Measurements from ENCODE around the gene BCL3. TPM values are rescaled to one million over a fixed set of nuclear protein-coding genes. Genes with fewer than 3 reads are reported as not detected.

Gene BCL3
- total and polyA plus RNA-seq, 10 of the 15 experiments (the other 5 are each of a cell fraction or from before 2014, with no cell fraction given), result 0.55 to 22.7 (median 3.6) TPM

- intact Hi-C loops (cut with micrococcal nuclease; ENCODE audit: unreplicated experiment) (no loop called here), in situ Hi-C loops (cut with MboI) (no loop called here)
- no TSS peak for BruUV-seq (replicated peaks)
- no peaks in the 10 kb centered on the region for H4K20me1 ChIP-seq (ENCODE audit: control insufficient read depth, insufficient read depth)
- ChIA-PET CTCF (interaction anchor here (3.7 kb wide), 1 partner anchor 85 kb away, joined by 16 read pairs; no protein-coding TSS in a partner anchor), RAD21 (ENCODE audit: unreplicated experiment) (interaction anchor here (1.6 kb wide), 1 partner anchor 119 kb away, joined by 5 read pairs; no protein-coding TSS in a partner anchor), SMC1A (ENCODE audit: uncharacterized antibody, unreplicated experiment) (interaction anchor here (1.3 kb wide), 1 partner anchor 118 kb away, joined by 4 read pairs; no protein-coding TSS in a partner anchor), POLR2A (no interaction called here)
- H3K27ac ChIP-seq (ENCODE audit: control insufficient read depth, insufficient read depth), result no peak within 1 kb of the TSS
- H3K4me2 ChIP-seq (ENCODE audit: control insufficient read depth, insufficient read depth), result no peak within 1 kb of the TSS
- WGBS (ENCODE audit: insufficient coverage, insufficient replicate concordance, low lambda C conversion rate, missing lambda C conversion rate), result 7% methylated on average over 43 of the region's 59 CpGs
- no peaks in the 10 kb centered on the region for H3K9me3 ChIP-seq (replicated peaks; ENCODE audit: control insufficient read depth, insufficient read depth, low read length)
- H3K79me2 ChIP-seq (ENCODE audit: control insufficient read depth, insufficient read depth, low read length), result no peaks in the 10 kb centered on the region
- no peak within 1 kb of the TSS for H2AFZ ChIP-seq (ENCODE audit: control insufficient read depth, low read depth, low read length)
- TF ChIP-seq SMC3 (IDR thresholded peaks at IDR 0.05; ENCODE audit: borderline replicate concordance, low read length), result no peak
- no peak for TF ChIP-seq E2F4 (IDR thresholded peaks at IDR 0.05; ENCODE audit: low read depth, low read length)
- TF ChIP-seq SMAD1 (IDR thresholded peaks at IDR 0.05; ENCODE audit: low read depth, partially characterized antibody), result no peak
- TF ChIP-seq IRF3 (IDR thresholded peaks at IDR 0.05), result no peak
- no peak for TF ChIP-seq KLF5 (IDR thresholded peaks at IDR 0.05; ENCODE audit: partially characterized antibody)
- TF ChIP-seq NFXL1 (IDR thresholded peaks at IDR 0.05; ENCODE audit: borderline replicate concordance), result no peak
- TF ChIP-seq MEF2B (IDR thresholded peaks at IDR 0.05; ENCODE audit: partially characterized antibody, poor library complexity, severe bottlenecking), result no peak
- no peak within 1 kb of the TSS for H3K9ac ChIP-seq (ENCODE audit: control insufficient read depth, insufficient read depth, low read length)
- H3K4me3 ChIP-seq, result no peak within 1 kb of the TSS
- no peaks in the 10 kb centered on the region; a peak in 2 of 4 replicates for H3K27me3 ChIP-seq (replicated peaks in 1 of 2; ENCODE audit: control insufficient read depth in 2 of 2, insufficient read depth in 2 of 2, low read length in 1 of 2)
- ATAC-seq, result peak; percentile 49
- FAIRE-seq, result no peak
- no peak for DNase-seq (ENCODE audit: low read depth, low spot score)
- H3K4me1 ChIP-seq (ENCODE audit: control insufficient read depth, insufficient read depth, low read length), result no peaks in the 10 kb centered on the region
- H3K36me3 ChIP-seq (ENCODE audit: control insufficient read depth in 2 of 2, insufficient read depth in 2 of 2, low read length in 1 of 2), result no peaks in the 10 kb centered on the region
Observed at GRCh38 chr19:44808463-44809371, 60.2 kb downstream of the BCL3 start, which contains the start of gene BCAM. Gene BCAM (plus strand): TSS chr19:44809103. CDS start chr19:44809125, 22 bp downstream.

Small RNAs within 50 kb of the gene (microRNA-seq; reads per million reads assigned to microRNA genes)
- gene MIR8085, result not detected

Small RNAs within 50 kb of the gene (small RNA-seq; reads per million reads assigned to genes)
- gene RF00156 (not detected), gene RF00285 (not detected)

Other genes with a start within 250 kb of the BCL3 start
Only the 7 nearest of the 15 such genes appear.
- not detected in 2 replicates for gene IGSF23, start 135.1 kb upstream of the BCL3 start, total RNA-seq (2014; rRNA removed)
- not detected in 2 replicates for gene IGSF23, start 135.1 kb upstream of the BCL3 start, total RNA-seq (2014; rRNA removed; fragmentation: Illumina TruSeq; extraction: Trizol)
- not detected in 2 replicates for gene IGSF23, start 135.1 kb upstream of the BCL3 start, total RNA-seq (2021)
- not detected in 2 replicates for gene IGSF23, start 135.1 kb upstream of the BCL3 start, polyA plus RNA-seq (2011; rRNA removed)
- not detected in 2 replicates for gene IGSF23, start 135.1 kb upstream of the BCL3 start, polyA plus RNA-seq (2014; fragmentation: Illumina TruSeq; extraction: Trizol)
- gene IGSF23, start 135.1 kb upstream of the BCL3 start, polyA plus RNA-seq (2014; fragmentation: Nextera tagmentation; extraction: Ambion mirVana), result not detected
- gene IGSF23, start 135.1 kb upstream of the BCL3 start, polyA plus RNA-seq (2014; rRNA removed), result not detected in 2 replicates
- not detected for gene IGSF23, start 135.1 kb upstream of the BCL3 start, polyA plus RNA-seq (2016; fragmentation: Nextera tagmentation; extraction: Ambion mirVana)
- 3.7 and 4.0 TPM in 2 replicates for gene PVR, start 104.8 kb upstream of the BCL3 start, total RNA-seq (2014; rRNA removed)
- 1.8 and 2.7 TPM in 2 replicates for gene PVR, start 104.8 kb upstream of the BCL3 start, total RNA-seq (2014; rRNA removed; fragmentation: Illumina TruSeq; extraction: Trizol)
- gene PVR, start 104.8 kb upstream of the BCL3 start, total RNA-seq (2021), result 2.2 and 2.7 TPM in 2 replicates
- gene PVR, start 104.8 kb upstream of the BCL3 start, polyA plus RNA-seq (2011; rRNA removed), result 0.03 and 0.07 TPM in 2 replicates
- 2.1 and 2.7 TPM in 2 replicates for gene PVR, start 104.8 kb upstream of the BCL3 start, polyA plus RNA-seq (2014; fragmentation: Illumina TruSeq; extraction: Trizol)
- under 1 TPM; 0.24 to 0.56 TPM for gene PVR, start 104.8 kb upstream of the BCL3 start, polyA plus RNA-seq (2014; fragmentation: Nextera tagmentation; extraction: Ambion mirVana)
- 2.7 and 2.9 TPM in 2 replicates for gene PVR, start 104.8 kb upstream of the BCL3 start, polyA plus RNA-seq (2014; rRNA removed)
- 1 to 10 TPM in 1 of 2 experiments, under 1 TPM in 1; 0.82 to 1.9 TPM for gene PVR, start 104.8 kb upstream of the BCL3 start, polyA plus RNA-seq (2016; fragmentation: Nextera tagmentation; extraction: Ambion mirVana)
- 0.17 and 0.22 TPM in 2 replicates for gene CEACAM19, start 77.2 kb upstream of the BCL3 start, total RNA-seq (2014; rRNA removed)
- 0.13 TPM in 1 of 2 replicates, not detected in the other for gene CEACAM19, start 77.2 kb upstream of the BCL3 start, total RNA-seq (2014; rRNA removed; fragmentation: Illumina TruSeq; extraction: Trizol)
- 0.15 and 0.24 TPM in 2 replicates for gene CEACAM19, start 77.2 kb upstream of the BCL3 start, total RNA-seq (2021)
- gene CEACAM19, start 77.2 kb upstream of the BCL3 start, polyA plus RNA-seq (2011; rRNA removed), result 0.10 and 0.18 TPM in 2 replicates
- 0.31 and 0.33 TPM in 2 replicates for gene CEACAM19, start 77.2 kb upstream of the BCL3 start, polyA plus RNA-seq (2014; fragmentation: Illumina TruSeq; extraction: Trizol)
- not detected for gene CEACAM19, start 77.2 kb upstream of the BCL3 start, polyA plus RNA-seq (2014; fragmentation: Nextera tagmentation; extraction: Ambion mirVana)
- 0.16 and 0.27 TPM in 2 replicates for gene CEACAM19, start 77.2 kb upstream of the BCL3 start, polyA plus RNA-seq (2014; rRNA removed)
- not detected for gene CEACAM19, start 77.2 kb upstream of the BCL3 start, polyA plus RNA-seq (2016; fragmentation: Nextera tagmentation; extraction: Ambion mirVana)
- not detected in 2 replicates for gene CEACAM16, start 49.6 kb upstream of the BCL3 start, total RNA-seq (2014; rRNA removed)
- gene CEACAM16, start 49.6 kb upstream of the BCL3 start, total RNA-seq (2014; rRNA removed; fragmentation: Illumina TruSeq; extraction: Trizol), result not detected in 2 replicates
- not detected in 2 replicates for gene CEACAM16, start 49.6 kb upstream of the BCL3 start, total RNA-seq (2021)
- not detected in 2 replicates for gene CEACAM16, start 49.6 kb upstream of the BCL3 start, polyA plus RNA-seq (2011; rRNA removed)
- not detected in 2 replicates for gene CEACAM16, start 49.6 kb upstream of the BCL3 start, polyA plus RNA-seq (2014; fragmentation: Illumina TruSeq; extraction: Trizol)
- not detected for gene CEACAM16, start 49.6 kb upstream of the BCL3 start, polyA plus RNA-seq (2014; fragmentation: Nextera tagmentation; extraction: Ambion mirVana)
- not detected in 2 replicates for gene CEACAM16, start 49.6 kb upstream of the BCL3 start, polyA plus RNA-seq (2014; rRNA removed)
- gene CEACAM16, start 49.6 kb upstream of the BCL3 start, polyA plus RNA-seq (2016; fragmentation: Nextera tagmentation; extraction: Ambion mirVana), result not detected
- not detected in 2 replicates for gene CBLC, start 29.2 kb downstream of the BCL3 start, total RNA-seq (2014; rRNA removed)
- not detected in 2 replicates for gene CBLC, start 29.2 kb downstream of the BCL3 start, total RNA-seq (2014; rRNA removed; fragmentation: Illumina TruSeq; extraction: Trizol)
- 0.19 TPM in 1 of 2 replicates, not detected in the other for gene CBLC, start 29.2 kb downstream of the BCL3 start, total RNA-seq (2021)
- not detected in 2 replicates for gene CBLC, start 29.2 kb downstream of the BCL3 start, polyA plus RNA-seq (2011; rRNA removed)
- not detected in 2 replicates for gene CBLC, start 29.2 kb downstream of the BCL3 start, polyA plus RNA-seq (2014; fragmentation: Illumina TruSeq; extraction: Trizol)
- gene CBLC, start 29.2 kb downstream of the BCL3 start, polyA plus RNA-seq (2014; fragmentation: Nextera tagmentation; extraction: Ambion mirVana), result not detected
- gene CBLC, start 29.2 kb downstream of the BCL3 start, polyA plus RNA-seq (2014; rRNA removed), result not detected in 2 replicates
- gene CBLC, start 29.2 kb downstream of the BCL3 start, polyA plus RNA-seq (2016; fragmentation: Nextera tagmentation; extraction: Ambion mirVana), result not detected
- gene BCAM, start 60.4 kb downstream of the BCL3 start, total RNA-seq (2014; rRNA removed), result not detected in 2 replicates
- not detected in 2 replicates for gene BCAM, start 60.4 kb downstream of the BCL3 start, total RNA-seq (2014; rRNA removed; fragmentation: Illumina TruSeq; extraction: Trizol)
- gene BCAM, start 60.4 kb downstream of the BCL3 start, total RNA-seq (2021), result 0.29 and 0.64 TPM in 2 replicates
- not detected in 2 replicates for gene BCAM, start 60.4 kb downstream of the BCL3 start, polyA plus RNA-seq (2011; rRNA removed)
- gene BCAM, start 60.4 kb downstream of the BCL3 start, polyA plus RNA-seq (2014; fragmentation: Illumina TruSeq; extraction: Trizol), result not detected in 2 replicates
- not detected for gene BCAM, start 60.4 kb downstream of the BCL3 start, polyA plus RNA-seq (2014; fragmentation: Nextera tagmentation; extraction: Ambion mirVana)
- not detected in 2 replicates for gene BCAM, start 60.4 kb downstream of the BCL3 start, polyA plus RNA-seq (2014; rRNA removed)
- gene BCAM, start 60.4 kb downstream of the BCL3 start, polyA plus RNA-seq (2016; fragmentation: Nextera tagmentation; extraction: Ambion mirVana), result under 1 TPM in 1 of 2 experiments, not detected in 1; 0.10 TPM
- 0.11 and 0.34 TPM in 2 replicates for gene NECTIN2, start 97.6 kb downstream of the BCL3 start, total RNA-seq (2014; rRNA removed)
- not detected in 2 replicates for gene NECTIN2, start 97.6 kb downstream of the BCL3 start, total RNA-seq (2014; rRNA removed; fragmentation: Illumina TruSeq; extraction: Trizol)
- 0.36 and 0.88 TPM in 2 replicates for gene NECTIN2, start 97.6 kb downstream of the BCL3 start, total RNA-seq (2021)
- gene NECTIN2, start 97.6 kb downstream of the BCL3 start, polyA plus RNA-seq (2011; rRNA removed), result 0.05 TPM in 1 of 2 replicates, not detected in the other
- gene NECTIN2, start 97.6 kb downstream of the BCL3 start, polyA plus RNA-seq (2014; fragmentation: Illumina TruSeq; extraction: Trizol), result not detected in 2 replicates
- gene NECTIN2, start 97.6 kb downstream of the BCL3 start, polyA plus RNA-seq (2014; fragmentation: Nextera tagmentation; extraction: Ambion mirVana), result not detected
- 0.08 TPM in 1 of 2 replicates, not detected in the other for gene NECTIN2, start 97.6 kb downstream of the BCL3 start, polyA plus RNA-seq (2014; rRNA removed)
- under 1 TPM in 1 of 2 experiments, not detected in 1; 0.26 TPM for gene NECTIN2, start 97.6 kb downstream of the BCL3 start, polyA plus RNA-seq (2016; fragmentation: Nextera tagmentation; extraction: Ambion mirVana)